Measurements from ENCODE around the gene NDFIP2. TPM values are rescaled to one million over a fixed set of nuclear protein-coding genes. Genes with fewer than 3 reads are reported as not detected.

Gene NDFIP2
- total RNA-seq, 1 donor from 2014 or later: 20.1 TPM

GRCh38 chr13:79604752-79605151 is 123.8 kb downstream of the NDFIP2 start:
- DNase-seq: no peak

Other genes with a start within 250 kb of the NDFIP2 start
- 25.2 and 26.9 TPM in 2 replicates for gene RBM26, start 74.9 kb upstream of the NDFIP2 start, total RNA-seq